ENCODE results near the gene WEE1. TPM values are rescaled to one million over a fixed set of nuclear protein-coding genes. Genes with fewer than 3 reads are reported as not detected.

Gene WEE1
- total and polyA plus RNA-seq, 11 donors: 14.5 to 89.2 (median 51.3) TPM

- DNase-seq: no peak
- 86 to 91% (median 86%) methylated on average over 2 of the region's 2 CpGs for WGBS, 4 donors
- no peak for TF ChIP-seq CTCF (IDR thresholded peaks at IDR 0.05)
- no peaks in the 10 kb centered on the region for H3K36me3 ChIP-seq
- no peaks in the 10 kb centered on the region for H3K27me3 ChIP-seq
- peaks cover 0 to 28% (median 17%) of the 10 kb centered on the region in 12 donors for H3K4me1 ChIP-seq
- peak overlapping the region in 9 of 12 donors; percentile 95 to 100 (median 97) for H3K27ac ChIP-seq
- H3K9me3 ChIP-seq: no peaks in the 10 kb centered on the region
- peak overlapping the region in 6 of 12 donors; percentile 41 to 69 (median 62) for H3K4me3 ChIP-seq
- intact Hi-C loops (cut with DNase I): loop anchor here in 9 of 10 donors (2.0 to 10.0 kb wide), 9 partner anchors 42 to 710 kb away; partner anchors contain the start of genes SWAP70 (in 2 of the 9) and ADM (in 1 of the 9)
- no peak for ATAC-seq
Measured at GRCh38 chr11:9615031-9615451, 41.6 kb downstream of the WEE1 start.

- H3K4me1 ChIP-seq: peaks cover 0 to 28% (median 17%) of the 10 kb centered on the region in 12 donors
- TF ChIP-seq POLR2A (IDR thresholded peaks at IDR 0.05): no peak
- ATAC-seq (no peak), DNase-seq (no peak)
- H3K9me3 ChIP-seq: no peaks in the 10 kb centered on the region
- H3K27ac ChIP-seq: no peak overlapping the region
- WGBS, 4 donors: 62 to 83% (median 74%) methylated on average over 2 of the region's 2 CpGs
- intact Hi-C loops (cut with DNase I): loop anchor here in 8 of 10 donors (5.0 to 10.0 kb wide), 8 partner anchors 41 to 709 kb away; partner anchors contain the start of genes SWAP70 (in 2 of the 8) and ADM (in 1 of the 8)
- no peaks in the 10 kb centered on the region for H3K36me3 ChIP-seq
- no peak overlapping the region for H3K4me3 ChIP-seq
- no peaks in the 10 kb centered on the region for H3K27me3 ChIP-seq
Measured at GRCh38 chr11:9616042-9616675, 42.7 kb downstream of the WEE1 start.

DNA sequence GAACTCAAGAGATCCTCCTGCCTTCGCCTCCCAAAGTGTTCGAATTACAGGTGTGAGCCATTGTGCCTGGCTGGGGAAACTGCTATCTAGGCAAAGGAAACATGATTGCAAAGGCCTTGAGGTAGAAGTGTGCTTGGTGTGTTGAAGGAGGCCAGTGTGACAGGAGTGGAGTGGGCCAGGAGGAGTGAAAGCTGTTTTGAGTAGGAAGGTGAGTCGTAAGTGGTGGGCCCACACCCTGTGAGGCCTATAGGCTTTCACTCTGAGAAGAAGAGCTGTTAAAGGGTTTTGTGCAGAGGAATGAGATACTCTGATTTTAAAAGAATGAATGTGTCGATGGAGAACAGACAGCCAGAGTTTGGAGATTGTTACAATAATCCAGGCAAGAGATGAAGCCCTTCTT is 43.4 kb downstream of the WEE1 start:
- WGBS, 4 donors: 96 to 98% (median 98%) methylated on average over 4 of the region's 4 CpGs
- Histone ChIP-seq H3K36me3 (no peaks in the 10 kb centered on the region), H3K4me1 (peaks cover 0 to 28% (median 17%) of the 10 kb centered on the region in 12 donors), H3K27ac (no peak overlapping the region), H3K27me3 (no peaks in the 10 kb centered on the region), H3K9me3 (no peaks in the 10 kb centered on the region), H3K4me3 (no peak overlapping the region)
- DNase-seq (no peak), ATAC-seq (no peak)
- intact Hi-C loops (cut with DNase I): loop anchor here in 8 of 10 donors (5.0 to 10.0 kb wide), 8 partner anchors 40 to 708 kb away; partner anchors contain the start of genes SWAP70 (in 2 of the 8) and ADM (in 1 of the 8)
- TF ChIP-seq POLR2A (IDR thresholded peaks at IDR 0.05) (no peak), CTCF (IDR thresholded peaks at IDR 0.05) (no peak)

DNA sequence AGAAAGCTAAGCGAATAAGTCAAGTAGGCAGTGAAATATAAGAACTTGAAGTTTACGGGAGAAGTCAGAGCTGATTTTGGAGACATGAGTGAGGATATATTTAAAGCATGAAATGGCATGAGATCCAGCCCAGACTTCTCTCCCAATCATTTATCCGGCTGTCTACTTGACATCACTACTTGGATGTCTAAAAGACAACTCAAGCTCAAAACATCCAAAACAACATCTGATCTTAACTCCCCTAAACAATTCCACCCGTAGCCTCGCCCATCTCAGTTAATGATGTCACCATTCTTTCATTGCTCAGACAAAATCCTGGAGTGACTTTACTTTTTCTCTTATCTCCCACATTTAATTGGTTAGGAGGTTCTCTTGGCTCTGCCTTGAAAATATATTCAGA is 44.5 kb downstream of the WEE1 start:
- H3K4me3 ChIP-seq: no peak overlapping the region
- no peaks in the 10 kb centered on the region for H3K9me3 ChIP-seq
- no peak for TF ChIP-seq CTCF (IDR thresholded peaks at IDR 0.05)
- TF ChIP-seq POLR2A (IDR thresholded peaks at IDR 0.05): no peak
- intact Hi-C loops (cut with DNase I): loop anchor here in 8 of 10 donors (5.0 to 10.0 kb wide), 8 partner anchors 39 to 707 kb away; partner anchors contain the start of genes SWAP70 (in 2 of the 8) and ADM (in 1 of the 8)
- no peak for DNase-seq
- H3K36me3 ChIP-seq: no peaks in the 10 kb centered on the region
- H3K27ac ChIP-seq: no peak overlapping the region
- whole genome bisulfite sequencing, 4 donors: 78 to 85% (median 83%) methylated on average over 5 of the region's 5 CpGs
- no peaks in the 10 kb centered on the region for H3K27me3 ChIP-seq
- no peak for ATAC-seq
- H3K4me1 ChIP-seq: peaks cover 0 to 24% (median 14%) of the 10 kb centered on the region in 12 donors

Measured in heart left ventricle (tissue), 16 donors.